Activated naive CD8-positive, alpha-beta T cell treated with anti-CD3 and anti-CD28 coated beads, Interleukin-2, amount 50 U/mL, for 24 hours (primary cell): ENCODE measurements around the gene HCRT.
"Not testable (repeated sequence)": the region's sequence is repeated elsewhere in the genome, so short reads cannot be mapped to it uniquely, and the experiment has no call there.

Experiments used
- ATAC-seq: fragments of 150-1000 bp; cut with Tn5 transposase; one replicate; pipeline ENCODE4 v1.10.0; 2021
- DNase-seq: peaks from one replicate; pipeline ENCODE4 v3.0.0; 2021
- H3K27ac Mint-ChIP-seq: one replicate; pipeline ENCODE4 v1.8.0; 2021; ENCODE audit warnings: mild to moderate bottlenecking, mixed read lengths
- H3K27me3 Mint-ChIP-seq: one replicate; pipeline ENCODE4 v1.8.0; 2021; ENCODE audit warnings: mixed read lengths
- H3K36me3 Mint-ChIP-seq: one replicate; pipeline ENCODE4 v1.8.0; 2021; ENCODE audit warnings: low read depth, mixed read lengths
- H3K4me1 Mint-ChIP-seq: one replicate; pipeline ENCODE4 v1.8.0; 2021; ENCODE audit warnings: mixed read lengths
- H3K4me3 Mint-ChIP-seq: one replicate; pipeline ENCODE4 v1.8.0; 2021; ENCODE audit warnings: mild to moderate bottlenecking, moderate library complexity, mixed read lengths
- H3K9me3 Mint-ChIP-seq: one replicate; pipeline ENCODE4 v1.8.0; 2021; ENCODE audit warnings: mixed read lengths

Gene HCRT, protein sequence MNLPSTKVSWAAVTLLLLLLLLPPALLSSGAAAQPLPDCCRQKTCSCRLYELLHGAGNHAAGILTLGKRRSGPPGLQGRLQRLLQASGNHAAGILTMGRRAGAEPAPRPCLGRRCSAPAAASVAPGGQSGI

DNA sequence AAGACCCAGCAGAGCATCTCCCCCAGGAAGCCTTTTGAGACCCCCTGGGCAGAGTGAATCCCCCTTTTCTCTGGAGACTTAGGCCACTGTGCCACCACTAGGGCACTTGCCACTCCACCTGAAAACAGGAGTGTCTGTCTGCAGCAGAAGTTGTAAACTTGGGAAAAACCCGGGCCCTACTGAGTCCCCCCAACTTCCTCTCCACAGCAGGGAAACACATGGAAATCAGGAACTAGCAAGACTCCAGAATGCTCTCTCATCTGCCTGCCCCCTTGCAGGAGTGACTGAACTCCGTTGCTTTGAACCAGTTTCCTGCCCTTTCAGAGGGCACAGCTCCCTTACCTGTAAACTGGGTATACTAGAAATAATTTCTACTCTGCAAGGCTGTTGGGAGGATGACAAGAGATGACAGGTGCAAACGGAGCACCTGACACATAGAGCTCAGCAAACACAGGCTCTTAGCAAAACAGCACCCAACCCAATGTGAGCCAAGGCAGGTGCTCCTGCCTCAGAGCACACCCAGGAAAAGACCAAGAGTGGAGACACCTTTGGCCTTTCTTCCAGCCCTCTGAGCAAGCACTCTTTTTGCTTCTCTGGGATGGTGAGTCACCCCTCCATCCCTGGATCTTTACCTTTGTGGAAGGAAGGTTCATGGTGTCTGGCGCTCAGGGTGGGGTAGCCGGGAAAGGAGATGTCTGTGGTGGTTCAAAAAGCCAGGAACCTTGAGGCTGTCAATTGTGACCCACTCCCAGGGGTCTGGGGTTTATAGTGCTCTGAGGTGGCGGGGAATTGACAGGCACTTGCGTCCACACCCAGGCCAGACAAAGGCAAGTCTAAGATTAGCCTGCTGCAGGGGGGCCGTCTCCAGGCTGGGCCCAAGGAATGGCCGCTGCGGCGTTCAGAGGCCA lies at the start of gene HCRT:
HCRT (minus strand) TSS at position 740 of the 908 bp plus-strand sequence; CDS start at position 653, 87 bp downstream.
- Mint-ChIP-seq H3K4me1 (peaks cover 37% of the 10 kb centered on the region), H3K4me3 (peak within 1 kb of the TSS; percentile 88), H3K9me3 (no peaks in the 10 kb centered on the region), H3K36me3 (no peaks in the 10 kb centered on the region), H3K27ac (peak within 1 kb of the TSS; percentile 70), H3K27me3 (peaks cover 10% of the 10 kb centered on the region)
- ATAC-seq, result no peak
- DNase-seq, result no peak

DNA sequence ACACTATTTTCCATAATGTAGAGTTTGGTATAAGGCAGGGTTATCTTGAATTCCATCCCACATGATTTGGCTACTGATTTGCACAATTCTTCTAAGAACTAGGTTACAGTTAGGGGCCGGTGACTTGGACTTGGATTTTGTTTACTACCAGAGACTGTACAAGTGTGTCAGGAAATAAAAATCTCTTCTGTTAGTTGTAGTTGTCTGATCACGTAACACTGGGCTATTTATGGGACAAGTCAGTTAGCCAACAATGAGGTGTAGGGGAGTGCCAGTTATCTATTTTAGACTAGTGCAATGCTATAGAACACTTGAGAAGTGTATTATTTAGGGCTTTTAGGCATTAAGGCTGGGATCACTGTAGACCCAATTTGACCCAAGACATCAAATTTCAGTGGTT lies 48.7 kb upstream of the HCRT start:
- H3K9me3 Mint-ChIP-seq, result no peaks in the 10 kb centered on the region
- H3K36me3 Mint-ChIP-seq, result no peaks in the 10 kb centered on the region
- H3K4me1 Mint-ChIP-seq, result peaks cover 15% of the 10 kb centered on the region
- ATAC-seq (no peak), DNase-seq (no peak)
- H3K4me3 Mint-ChIP-seq, result no peak overlapping the region
- H3K27me3 Mint-ChIP-seq, result no peaks in the 10 kb centered on the region
- H3K27ac Mint-ChIP-seq, result no peak overlapping the region

DNA sequence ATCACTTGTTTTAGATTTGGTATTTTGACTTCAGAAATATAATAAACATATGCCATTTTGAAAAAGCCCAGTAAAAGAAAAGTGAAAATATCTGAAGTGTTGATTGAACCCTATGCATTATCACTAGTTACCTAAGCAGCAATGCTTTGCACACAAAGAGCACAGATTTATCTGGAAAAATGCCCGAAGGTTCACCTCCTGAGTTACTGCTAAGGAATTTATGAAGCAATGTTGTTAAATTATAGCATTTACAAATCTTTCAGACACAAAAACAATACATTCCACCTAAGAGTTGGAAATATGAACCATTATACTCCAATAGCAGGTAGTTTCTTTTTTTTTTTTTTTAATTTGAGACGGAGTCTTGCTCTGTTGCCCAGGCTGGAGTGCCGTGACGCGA lies 47.9 kb upstream of the HCRT start:
- Mint-ChIP-seq H3K4me1 (peaks cover 19% of the 10 kb centered on the region), H3K27me3 (no peaks in the 10 kb centered on the region), H3K36me3 (no peaks in the 10 kb centered on the region), H3K4me3 (no peak overlapping the region), H3K9me3 (no peaks in the 10 kb centered on the region), H3K27ac (no peak overlapping the region)
- ATAC-seq, result no peak
- DNase-seq, result no peak

DNA sequence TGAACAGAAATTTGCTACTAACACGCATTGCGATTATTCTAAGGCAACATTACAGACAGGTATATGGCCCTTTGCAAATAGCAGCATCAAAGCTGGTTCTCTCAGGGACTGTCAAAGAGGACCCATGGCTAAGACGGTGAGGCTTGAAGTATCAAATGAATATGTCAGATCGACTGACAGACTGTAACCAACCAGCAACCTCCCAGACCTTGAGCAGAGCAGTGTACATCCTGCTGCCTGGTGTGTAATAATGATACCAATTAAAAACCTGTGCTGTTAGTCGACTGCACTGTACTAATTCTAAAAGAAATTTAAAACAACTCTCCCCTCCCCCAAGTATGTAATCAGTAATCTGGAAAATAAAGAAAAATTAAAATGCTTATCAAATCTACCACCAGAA lies 45.0 kb upstream of the HCRT start:
- Mint-ChIP-seq H3K9me3 (no peaks in the 10 kb centered on the region), H3K27me3 (no peaks in the 10 kb centered on the region), H3K4me1 (peaks cover 21% of the 10 kb centered on the region), H3K27ac (peak overlapping the region; percentile 35), H3K36me3 (peaks cover 10% of the 10 kb centered on the region), H3K4me3 (no peak overlapping the region)
- DNase-seq, result no peak
- peak; percentile 63 for ATAC-seq

DNA sequence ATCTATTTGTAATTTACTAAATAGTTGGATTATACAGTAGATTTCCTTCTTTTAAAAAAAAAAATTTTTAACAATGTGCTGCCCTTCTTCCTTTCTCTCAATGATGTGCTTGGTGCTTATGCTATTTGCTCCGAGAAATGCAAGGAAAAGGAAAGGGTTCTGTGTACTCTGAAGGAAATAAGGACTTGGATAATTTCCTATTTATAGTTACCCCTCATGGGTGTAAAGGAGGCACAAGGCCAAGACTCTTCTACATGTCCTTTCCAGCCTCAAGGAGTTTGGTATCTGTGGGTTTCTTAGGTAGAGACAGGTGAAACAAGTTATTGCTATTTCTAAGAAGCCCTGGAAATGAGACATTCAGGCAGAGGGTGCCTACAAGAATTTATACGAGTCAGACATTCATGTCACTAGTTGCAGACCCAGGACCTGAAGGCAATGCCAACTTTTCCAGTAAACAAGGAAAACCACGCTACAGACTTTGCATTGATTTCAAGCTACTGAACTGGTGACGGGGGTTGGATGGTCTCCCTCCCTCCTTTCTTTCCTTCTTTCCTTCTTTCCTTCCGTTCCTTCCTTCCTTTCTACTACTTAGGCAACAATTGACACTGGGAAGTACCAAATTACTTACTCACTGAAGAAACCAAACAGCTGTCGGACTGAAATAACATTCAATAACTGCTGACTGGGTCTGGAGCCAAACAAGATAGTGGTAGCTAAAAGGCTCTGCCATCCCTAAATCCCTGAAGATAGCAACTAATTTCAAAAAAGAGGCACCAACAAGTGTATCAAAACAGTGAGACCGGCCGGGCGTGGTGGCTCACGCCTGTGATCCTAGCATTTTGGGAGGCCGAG lies 42.8 kb upstream of the HCRT start:
- H3K9me3 Mint-ChIP-seq, result no peaks in the 10 kb centered on the region
- H3K36me3 Mint-ChIP-seq, result peaks cover 16% of the 10 kb centered on the region

DNA sequence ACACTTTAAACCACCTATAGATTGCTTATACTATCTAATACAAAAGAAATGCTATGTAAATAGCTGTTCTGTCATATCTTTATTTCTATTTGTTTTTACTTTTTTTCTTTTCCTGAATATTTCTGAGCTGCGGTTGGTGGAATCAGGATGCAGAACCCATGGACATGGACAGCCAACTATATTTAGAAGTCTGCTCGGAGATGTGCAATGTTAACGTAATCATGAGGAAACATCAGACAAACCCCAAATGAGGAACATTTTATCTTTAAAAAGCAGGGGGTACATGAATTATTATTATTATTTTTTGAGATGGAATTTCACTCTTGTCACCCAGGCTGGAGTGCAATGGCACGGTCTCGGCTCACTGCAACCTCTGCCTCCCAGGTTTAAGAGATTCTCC lies 40.4 kb upstream of the HCRT start:
- H3K4me1 Mint-ChIP-seq, result peaks cover 16% of the 10 kb centered on the region
- H3K36me3 Mint-ChIP-seq, result peaks cover 22% of the 10 kb centered on the region
- no peak overlapping the region for H3K4me3 Mint-ChIP-seq
- H3K9me3 Mint-ChIP-seq, result no peaks in the 10 kb centered on the region
- DNase-seq (no peak), ATAC-seq (no peak)
- no peaks in the 10 kb centered on the region for H3K27me3 Mint-ChIP-seq
- H3K27ac Mint-ChIP-seq, result no peak overlapping the region

More for the DNA sequence above, 42.8 kb upstream of the HCRT start:
- no peak overlapping the region for H3K4me3 Mint-ChIP-seq
- no peaks in the 10 kb centered on the region for H3K27me3 Mint-ChIP-seq
- H3K27ac Mint-ChIP-seq, result peak overlapping the region; percentile 8
- no peak for DNase-seq
- no peak for ATAC-seq
- H3K4me1 Mint-ChIP-seq, result peaks cover 16% of the 10 kb centered on the region

DNA sequence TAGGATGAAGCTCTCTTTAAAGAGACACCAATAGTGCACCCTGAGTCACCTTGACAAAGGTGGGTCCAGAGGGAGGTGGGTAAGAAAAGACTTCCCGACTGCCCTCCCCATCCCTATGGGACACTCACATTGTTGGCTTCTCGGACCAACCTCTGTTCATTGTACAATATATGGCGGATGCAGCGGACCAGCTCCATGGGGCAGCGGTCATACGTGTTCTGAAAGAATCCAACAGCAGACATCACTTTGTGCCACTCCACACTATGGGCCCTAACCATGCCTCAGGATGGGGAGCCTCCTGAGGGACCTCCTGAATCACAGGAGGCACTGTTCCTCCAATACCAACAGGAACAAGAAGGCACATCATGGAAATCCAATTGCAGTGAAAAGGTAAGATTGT lies 39.4 kb upstream of the HCRT start:
- Mint-ChIP-seq H3K9me3 (no peaks in the 10 kb centered on the region), H3K4me3 (no peak overlapping the region), H3K4me1 (peaks cover 10% of the 10 kb centered on the region), H3K27ac (no peak overlapping the region), H3K36me3 (peaks cover 22% of the 10 kb centered on the region), H3K27me3 (no peaks in the 10 kb centered on the region)
- DNase-seq (no peak), ATAC-seq (no peak)

DNA sequence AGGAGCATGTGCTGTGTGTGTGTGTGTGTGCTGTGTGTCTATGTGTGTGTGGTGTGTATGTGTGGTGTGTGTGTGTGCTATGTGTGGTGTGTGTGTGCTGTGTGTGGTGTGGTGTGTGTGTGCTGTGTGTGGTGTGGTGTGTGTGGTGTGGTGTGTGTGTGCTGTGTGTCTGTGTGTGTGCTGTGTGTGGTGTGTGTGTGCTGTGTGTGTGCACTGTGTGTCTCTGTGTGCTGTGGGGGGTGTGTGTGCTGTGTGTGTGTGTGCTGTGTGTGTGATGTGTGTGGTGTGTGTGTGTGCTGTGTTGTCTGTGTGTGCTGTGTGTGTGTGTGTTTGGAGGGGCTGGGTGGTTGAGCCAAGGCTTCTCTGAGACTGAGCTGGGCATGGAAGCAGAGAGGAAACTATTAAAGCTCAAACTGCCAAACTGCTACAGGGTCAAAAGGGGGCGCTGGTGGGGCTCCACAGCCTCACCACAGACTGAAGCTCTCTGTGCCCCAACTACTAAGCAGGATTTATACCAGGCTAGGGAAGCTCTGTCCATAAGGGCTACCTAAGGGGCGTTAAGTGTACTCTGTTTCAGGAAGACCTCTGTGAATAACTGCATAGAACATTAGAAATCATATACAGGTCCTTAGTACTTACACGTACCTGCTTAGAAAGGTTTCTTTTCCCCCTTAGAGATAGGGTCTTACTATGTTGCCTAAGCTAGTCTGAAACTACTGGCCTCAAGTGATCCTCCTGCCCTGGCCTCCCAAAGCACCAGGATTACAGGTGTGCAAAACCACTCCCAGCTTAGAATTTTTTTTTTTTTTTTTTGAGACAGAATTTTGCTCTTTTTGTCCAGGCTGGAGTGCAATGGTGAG lies 36.9 kb upstream of the HCRT start:
- Mint-ChIP-seq H3K36me3 (peaks cover 25% of the 10 kb centered on the region), H3K9me3 (no peaks in the 10 kb centered on the region), H3K4me3 (no peak overlapping the region), H3K4me1 (peaks cover 2% of the 10 kb centered on the region), H3K27me3 (no peaks in the 10 kb centered on the region), H3K27ac (peak overlapping the region; percentile 52)
- peak; percentile 64 for DNase-seq
- ATAC-seq, result peak; percentile 82

DNA sequence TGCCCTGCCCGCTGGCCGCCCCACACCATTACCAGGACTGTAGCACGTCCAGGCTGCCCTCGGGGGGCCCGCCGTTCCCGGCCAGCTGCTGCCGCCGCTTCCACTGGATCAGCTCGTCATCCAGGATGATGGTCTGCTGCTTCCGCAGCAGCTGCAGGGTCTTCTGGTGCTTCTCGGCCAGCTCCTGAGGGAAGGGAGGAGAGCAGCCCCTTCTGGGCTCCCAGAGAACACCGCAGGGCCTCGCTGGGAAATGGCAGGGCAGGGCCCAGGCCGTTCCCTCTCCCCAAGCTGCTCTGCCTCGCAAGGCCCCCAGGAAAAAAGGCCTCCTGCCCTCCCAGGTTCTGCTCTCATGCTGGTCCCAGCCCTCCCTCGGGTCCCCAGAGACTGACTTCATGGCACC lies 34.0 kb upstream of the HCRT start:
- H3K4me1 Mint-ChIP-seq, H3K27me3 Mint-ChIP-seq, H3K27ac Mint-ChIP-seq, DNase-seq, ATAC-seq, H3K9me3 Mint-ChIP-seq, H3K4me3 Mint-ChIP-seq: not testable (repeated sequence)
- peaks cover 30% of the 10 kb centered on the region for H3K36me3 Mint-ChIP-seq

DNA sequence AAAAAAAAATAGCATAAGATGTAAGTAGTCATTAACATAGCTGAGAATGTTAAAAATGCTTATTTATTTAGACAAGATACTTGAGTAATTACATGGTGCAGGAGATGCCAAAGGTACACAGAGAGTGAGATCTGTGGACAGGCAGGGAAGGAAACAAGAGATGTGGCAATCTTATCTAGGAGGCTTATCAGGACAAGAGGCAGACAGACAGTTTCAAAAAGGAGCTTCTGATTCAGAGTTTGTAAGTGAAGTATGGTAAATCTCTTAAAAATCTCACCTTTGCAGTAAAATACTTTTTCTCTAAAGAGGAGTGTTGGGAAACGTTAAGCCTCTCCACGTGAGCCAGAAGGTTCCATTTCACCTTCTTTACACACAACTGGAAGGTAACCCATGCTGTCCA lies 28.9 kb upstream of the HCRT start:
- H3K27ac Mint-ChIP-seq, result no peak overlapping the region
- H3K4me3 Mint-ChIP-seq, result no peak overlapping the region
- ATAC-seq (no peak), DNase-seq (no peak)
- H3K4me1 Mint-ChIP-seq, result no peaks in the 10 kb centered on the region
- no peaks in the 10 kb centered on the region for H3K9me3 Mint-ChIP-seq
- peaks cover 37% of the 10 kb centered on the region for H3K36me3 Mint-ChIP-seq
- no peaks in the 10 kb centered on the region for H3K27me3 Mint-ChIP-seq

DNA sequence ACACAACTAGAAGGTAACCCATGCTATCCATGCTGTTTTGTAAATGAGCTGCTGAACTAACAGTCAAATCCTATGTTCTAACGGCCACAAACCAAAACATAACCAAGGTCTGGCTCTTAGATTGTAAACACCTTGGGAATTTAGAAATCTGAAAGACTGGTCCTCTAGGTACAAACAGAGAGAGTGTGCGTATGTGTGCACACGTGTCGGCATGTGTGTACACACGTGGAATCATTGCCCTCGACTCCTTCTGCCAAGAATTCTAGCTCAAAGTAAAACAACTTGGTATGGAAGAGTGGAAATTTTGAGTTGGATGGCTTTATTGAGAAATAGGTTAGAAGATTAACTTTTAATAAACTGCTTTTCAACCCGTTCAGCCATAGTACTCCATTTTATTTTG lies 27.1 kb upstream of the HCRT start:
- Mint-ChIP-seq H3K4me3 (no peak overlapping the region), H3K27me3 (no peaks in the 10 kb centered on the region), H3K36me3 (peaks cover 34% of the 10 kb centered on the region), H3K9me3 (no peaks in the 10 kb centered on the region), H3K4me1 (no peaks in the 10 kb centered on the region), H3K27ac (no peak overlapping the region)
- DNase-seq, result no peak
- ATAC-seq, result no peak

DNA sequence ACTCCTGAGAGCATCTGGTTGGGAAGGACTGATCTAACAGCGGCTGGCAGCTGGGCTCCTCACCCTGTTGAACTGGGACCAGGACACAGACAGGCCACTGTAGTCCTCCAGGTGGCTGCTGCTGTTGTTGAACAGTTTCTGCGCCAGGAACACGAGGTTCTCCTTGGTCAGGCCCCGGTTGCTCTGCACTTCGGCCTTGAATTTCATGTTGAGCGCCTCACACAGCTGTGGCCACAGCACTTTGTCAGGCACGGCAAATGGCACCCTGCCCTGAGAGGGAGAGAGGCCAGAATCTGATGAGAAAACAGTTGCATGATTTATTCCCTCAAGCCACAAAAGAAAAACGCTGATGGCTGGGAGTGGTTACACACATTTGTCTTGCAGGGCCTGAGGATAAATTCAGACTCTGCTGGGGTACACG lies 26.7 kb upstream of the HCRT start:
- not testable (repeated sequence) for H3K27ac Mint-ChIP-seq, H3K27me3 Mint-ChIP-seq, DNase-seq, ATAC-seq, H3K9me3 Mint-ChIP-seq, H3K4me1 Mint-ChIP-seq, H3K4me3 Mint-ChIP-seq
- H3K36me3 Mint-ChIP-seq, result peaks cover 33% of the 10 kb centered on the region

DNA sequence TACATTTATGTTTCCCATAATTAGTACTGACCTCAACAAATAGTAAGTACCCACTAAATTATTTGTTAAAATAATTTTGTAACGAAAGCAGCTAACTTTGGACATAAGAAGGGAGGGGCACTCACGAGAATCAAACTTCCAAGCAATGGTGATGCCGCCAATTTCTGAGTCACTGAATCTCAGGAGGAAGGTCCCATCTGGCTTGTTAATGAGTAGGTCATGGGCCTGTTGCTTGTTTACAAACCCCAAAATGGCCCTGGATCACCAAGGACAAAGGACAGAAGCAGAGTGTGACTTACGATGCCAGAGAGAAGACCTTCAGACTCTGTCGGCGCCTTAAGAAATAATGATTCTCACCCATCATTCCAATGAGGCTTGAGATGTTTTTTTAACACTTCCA lies 24.8 kb upstream of the HCRT start:
- Mint-ChIP-seq H3K36me3 (peaks cover 36% of the 10 kb centered on the region), H3K27ac (no peak overlapping the region), H3K4me3 (no peak overlapping the region), H3K4me1 (no peaks in the 10 kb centered on the region), H3K9me3 (no peaks in the 10 kb centered on the region), H3K27me3 (no peaks in the 10 kb centered on the region)
- DNase-seq (no peak), ATAC-seq (no peak)

DNA sequence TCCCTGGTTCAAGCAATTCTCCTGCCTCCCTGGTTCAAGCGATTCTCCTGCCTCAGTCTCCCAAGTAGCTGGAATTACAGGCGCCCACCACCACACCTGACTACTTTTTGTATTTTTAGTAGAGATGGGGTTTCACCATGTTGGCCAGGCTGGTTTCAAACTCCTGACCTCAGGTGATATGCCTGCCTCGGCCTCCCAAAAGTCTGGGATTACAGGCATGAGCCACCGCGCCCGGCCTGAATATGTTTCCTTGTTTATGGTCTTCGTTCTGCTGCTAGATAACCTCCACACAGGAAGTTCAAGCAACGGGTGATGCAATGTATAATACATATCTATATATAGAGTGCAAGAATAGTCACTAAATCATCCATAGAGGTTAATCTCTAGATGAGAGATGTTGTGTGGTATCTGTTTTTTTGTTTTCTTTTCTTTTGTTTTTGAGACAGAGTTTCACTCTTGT lies 20.9 kb upstream of the HCRT start:
- not testable (repeated sequence) for H3K27me3 Mint-ChIP-seq, ATAC-seq, H3K4me3 Mint-ChIP-seq, H3K4me1 Mint-ChIP-seq, H3K27ac Mint-ChIP-seq, DNase-seq, H3K9me3 Mint-ChIP-seq
- H3K36me3 Mint-ChIP-seq, result peaks cover 39% of the 10 kb centered on the region
